CD4-positive, alpha-beta memory T cell (primary cell): ENCODE measurements around the gene SP6. TPM values are rescaled to one million over a fixed set of nuclear protein-coding genes. Genes with fewer than 3 reads are reported as not detected.
A peak's percentile ranks its signal among the peaks of the same experiment; 100 is the strongest.

Experiments used
- CTCF ChIA-PET: fragments of 350-600 bp; sonication (Branson Sonifier 250); formaldehyde crosslinking; loops from one replicate; lab custom pipeline; 2021; ENCODE audit warnings: inconsistent platforms; ENCODE audit not compliant: partially characterized antibody; lab: Charles Lee
- POLR2A ChIA-PET: fragments of 350-600 bp; sonication (Branson Sonifier 250); formaldehyde crosslinking; loops from one replicate; lab custom pipeline; 2021; ENCODE audit not compliant: partially characterized antibody; lab: Charles Lee
- DNase-seq, 5 donors: peaks; one replicate each; pipeline versions ENCODE4 v3.0.0 to v3.0.0-alpha.2; 2020 to 2022; ENCODE audit warnings: mixed read lengths in 1 of 5
- H3K27ac ChIP-seq: one replicate; pipeline ENCODE4 v1.7.0; 2013; ENCODE audit warnings: low read depth, low read length
- H3K27me3 ChIP-seq: 2 replicates; pipeline ENCODE4 v1.7.0; 2013; ENCODE audit warnings: mild to moderate bottlenecking, low read length, moderate library complexity; ENCODE audit not compliant: insufficient read depth
- H3K36me3 ChIP-seq: 2 replicates; pipeline ENCODE4 v1.7.0; 2013; ENCODE audit warnings: mild to moderate bottlenecking, low read length, moderate library complexity; ENCODE audit not compliant: insufficient read depth
- H3K4me1 ChIP-seq: 2 replicates; pipeline ENCODE4 v1.7.0; 2013; ENCODE audit warnings: mild to moderate bottlenecking, low read length, moderate library complexity; ENCODE audit not compliant: insufficient read depth
- H3K4me3 ChIP-seq, 2 donors: one replicate each; pipeline ENCODE4 v1.7.0; 2013; ENCODE audit warnings: low read length in 2 of 2, mild to moderate bottlenecking in 1 of 2
- H3K9me3 ChIP-seq, 2 donors: one replicate each; pipeline ENCODE4 v1.7.0; 2013; ENCODE audit warnings: low read length in 2 of 2, control low read depth in 1 of 2; ENCODE audit not compliant: control insufficient read depth in 1 of 2
- H3K27ac Mint-ChIP-seq, 7 donors: one replicate each; pipeline ENCODE4 v1.8.0; 2020 to 2021; ENCODE audit warnings: mixed read lengths in 7 of 7, mild to moderate bottlenecking in 6 of 7, inconsistent platforms in 3 of 7, moderate library complexity in 3 of 7
- H3K27me3 Mint-ChIP-seq, 2 donors: one replicate each; pipeline ENCODE4 v1.8.0; 2020 to 2021; ENCODE audit warnings: mixed read lengths in 2 of 2
- H3K36me3 Mint-ChIP-seq, 2 donors: one replicate each; pipeline ENCODE4 v1.8.0; 2020 to 2021; ENCODE audit warnings: mixed read lengths in 2 of 2, inconsistent platforms in 1 of 2, mild to moderate bottlenecking in 1 of 2
- H3K4me1 Mint-ChIP-seq, 4 donors: one replicate each; pipeline ENCODE4 v1.8.0; 2020 to 2021; ENCODE audit warnings: mixed read lengths in 4 of 4, mild to moderate bottlenecking in 1 of 4
- H3K4me3 Mint-ChIP-seq, 8 donors: one replicate each; pipeline ENCODE4 v1.8.0; 2020 to 2021; ENCODE audit warnings: mixed read lengths in 8 of 8, mild to moderate bottlenecking in 7 of 8, moderate library complexity in 6 of 8, inconsistent platforms in 3 of 8
- H3K9me3 Mint-ChIP-seq, 8 donors: one replicate each; pipeline ENCODE4 v1.8.0; 2020 to 2021; ENCODE audit warnings: mixed read lengths in 8 of 8, mild to moderate bottlenecking in 5 of 8, inconsistent platforms in 3 of 8, moderate library complexity in 1 of 8
- intact Hi-C: fragments of 100-400 bp; cut with micrococcal nuclease; formaldehyde crosslinking; loops from one replicate; pipeline ENCODE4 v1.15.1; 2023
- polyA plus RNA-seq, 2 donors: library from polyadenylated mRNA; unstranded; fragments of 300-500 nt; fragmentation: Illumina TruSeq; gene quantifications; one replicate each; pipeline ENCODE4 v1.2.3, GENCODE V29; 2021
- total RNA-seq, 2 experiments: library from RNA; stranded (reverse); gene quantifications; one replicate each; pipeline ENCODE4 v1.2.3, GENCODE V29; 2021

Gene SP6
- total and polyA plus RNA-seq, 4 experiments from 2014 or later = not detected

- CTCF ChIA-PET = no interaction called here
- no peak overlapping the region for H3K27ac Mint-ChIP-seq
- H3K27me3 Mint-ChIP-seq = peaks cover 20 to 24% of the 10 kb centered on the region in 2 donors
- Histone ChIP-seq H3K4me1 (peaks cover 11% of the 10 kb centered on the region), H3K4me3 (no peak overlapping the region), H3K36me3 (no peaks in the 10 kb centered on the region), H3K27ac (no peak overlapping the region), H3K27me3 (no peaks in the 10 kb centered on the region), H3K9me3 (no peaks in the 10 kb centered on the region)
- H3K9me3 Mint-ChIP-seq = no peaks in the 10 kb centered on the region
- H3K4me1 Mint-ChIP-seq = peaks cover 0 to 12% (median 8%) of the 10 kb centered on the region in 4 donors
- DNase-seq = no peak
- intact Hi-C loops = no loop called here
- H3K36me3 Mint-ChIP-seq = no peaks in the 10 kb centered on the region
- POLR2A ChIA-PET = no interaction called here
- H3K4me3 Mint-ChIP-seq = no peak overlapping the region
Measured at GRCh38 chr17:47867813-47868533, 17.0 kb upstream of the SP6 start.

GRCh38 chr17:47866941-47867340, 16.0 kb upstream of the SP6 start:
- Mint-ChIP-seq H3K36me3 (no peaks in the 10 kb centered on the region), H3K4me3 (no peak overlapping the region), H3K27me3 (peaks cover 17 to 22% of the 10 kb centered on the region in 2 donors), H3K27ac (no peak overlapping the region), H3K4me1 (peaks cover 0 to 18% (median 14%) of the 10 kb centered on the region in 4 donors), H3K9me3 (no peaks in the 10 kb centered on the region)
- no peaks in the 10 kb centered on the region for H3K9me3 ChIP-seq
- H3K27me3 ChIP-seq = no peaks in the 10 kb centered on the region
- H3K4me3 ChIP-seq = no peak overlapping the region
- H3K27ac ChIP-seq = no peak overlapping the region
- CTCF ChIA-PET = no interaction called here
- peaks cover 18% of the 10 kb centered on the region for H3K4me1 ChIP-seq
- DNase-seq = no peak
- intact Hi-C loops = no loop called here
- no peaks in the 10 kb centered on the region for H3K36me3 ChIP-seq
- POLR2A ChIA-PET = interaction anchor here (0.6 kb wide), 1 partner anchor 29 kb away, joined by 3 read pairs; no protein-coding TSS in a partner anchor

- CTCF ChIA-PET = interaction anchor here (1.4 to 2.1 kb wide), 2 partner anchors 15 to 23 kb away, joined by 3 to 8 read pairs; partner anchors contain the start of gene SCRN2
- Histone ChIP-seq H3K27me3 (no peaks in the 10 kb centered on the region), H3K9me3 (no peaks in the 10 kb centered on the region), H3K36me3 (no peaks in the 10 kb centered on the region), H3K27ac (no peak overlapping the region), H3K4me3 (no peak overlapping the region), H3K4me1 (peaks cover 18% of the 10 kb centered on the region)
- Mint-ChIP-seq H3K4me3 (no peak overlapping the region), H3K27me3 (peaks cover 7 to 13% of the 10 kb centered on the region in 2 donors), H3K27ac (peak overlapping the region in 1 of 7 donors; percentile 37), H3K4me1 (peaks cover 0 to 18% (median 14%) of the 10 kb centered on the region in 4 donors), H3K9me3 (no peaks in the 10 kb centered on the region), H3K36me3 (no peaks in the 10 kb centered on the region)
- intact Hi-C loops = no loop called here
- no peak for DNase-seq
- POLR2A ChIA-PET = interaction anchor here (0.9 kb wide), 3 partner anchors 17 to 24 kb away, joined by 3 read pairs; partner anchors contain the start of gene SCRN2
Measured at GRCh38 chr17:47864791-47865216, 13.8 kb upstream of the SP6 start.

- intact Hi-C loops = no loop called here
- no peaks in the 10 kb centered on the region for H3K36me3 Mint-ChIP-seq
- Histone ChIP-seq H3K4me1 (peaks cover 18% of the 10 kb centered on the region), H3K27me3 (no peaks in the 10 kb centered on the region), H3K9me3 (no peaks in the 10 kb centered on the region), H3K36me3 (no peaks in the 10 kb centered on the region), H3K27ac (no peak overlapping the region), H3K4me3 (no peak overlapping the region)
- H3K4me3 Mint-ChIP-seq = peak overlapping the region in 1 of 8 donors; percentile 11
- H3K9me3 Mint-ChIP-seq = no peaks in the 10 kb centered on the region
- POLR2A ChIA-PET = interaction anchor here (0.5 to 1.4 kb wide), 7 partner anchors 10 to 695 kb away, joined by 3 to 5 read pairs (median 4); partner anchors contain the start of genes LRRC46 and MRPL10
- DNase-seq = no peak
- CTCF ChIA-PET = interaction anchor here (0.9 to 2.5 kb wide), 4 partner anchors 16 to 27 kb away, joined by 5 to 16 read pairs (median 6); partner anchors contain the start of gene SCRN2
- peaks cover 12 to 20% of the 10 kb centered on the region in 2 donors for H3K27me3 Mint-ChIP-seq
- no peak overlapping the region for H3K27ac Mint-ChIP-seq
- H3K4me1 Mint-ChIP-seq = peaks cover 0 to 18% (median 14%) of the 10 kb centered on the region in 4 donors
Measured at GRCh38 chr17:47862621-47863440, 11.9 kb upstream of the SP6 start.

GRCh38 chr17:47860386-47860785, 9.4 kb upstream of the SP6 start:
- Histone ChIP-seq H3K27me3 (no peaks in the 10 kb centered on the region), H3K4me1 (peaks cover 18% of the 10 kb centered on the region), H3K27ac (no peak overlapping the region), H3K36me3 (no peaks in the 10 kb centered on the region), H3K9me3 (no peaks in the 10 kb centered on the region), H3K4me3 (no peak overlapping the region)
- Mint-ChIP-seq H3K4me3 (no peak overlapping the region), H3K4me1 (peaks cover 0 to 17% (median 13%) of the 10 kb centered on the region in 4 donors), H3K9me3 (no peaks in the 10 kb centered on the region), H3K27ac (peak overlapping the region in 1 of 7 donors; percentile 68), H3K36me3 (no peaks in the 10 kb centered on the region), H3K27me3 (peaks cover 7 to 31% of the 10 kb centered on the region in 2 donors)
- intact Hi-C loops = no loop called here
- no peak for DNase-seq
- ChIA-PET CTCF (interaction anchor here (1.1 to 1.2 kb wide), 3 partner anchors 18 to 35 kb away, joined by 3 to 4 read pairs (median 3); no protein-coding TSS in a partner anchor), POLR2A (no interaction called here)

- H3K27me3 ChIP-seq = peaks cover 11% of the 10 kb centered on the region
- peaks cover 6% of the 10 kb centered on the region for H3K4me1 ChIP-seq
- intact Hi-C loops = no loop called here
- ChIA-PET POLR2A (no interaction called here), CTCF (interaction anchor here (1.0 to 2.2 kb wide), 2 partner anchors 27 to 32 kb away, joined by 3 to 6 read pairs; no protein-coding TSS in a partner anchor)
- H3K36me3 ChIP-seq = no peaks in the 10 kb centered on the region
- DNase-seq = no peak
- no peaks in the 10 kb centered on the region for H3K9me3 ChIP-seq
- H3K4me3 ChIP-seq = no peak overlapping the region
- H3K4me3 Mint-ChIP-seq = no peak overlapping the region
- H3K27me3 Mint-ChIP-seq = peaks cover 27 to 52% of the 10 kb centered on the region in 2 donors
- no peak overlapping the region for H3K27ac Mint-ChIP-seq
- no peak overlapping the region for H3K27ac ChIP-seq
- no peaks in the 10 kb centered on the region for H3K9me3 Mint-ChIP-seq
- peaks cover 0 to 6% (median 4%) of the 10 kb centered on the region in 4 donors for H3K4me1 Mint-ChIP-seq
- H3K36me3 Mint-ChIP-seq = no peaks in the 10 kb centered on the region
Measured at GRCh38 chr17:47857551-47858455, 6.8 kb upstream of the SP6 start.
